Stimulated activated CD8-positive, alpha-beta memory T cell treated with anti-CD3 and anti-CD28 coated beads, Interleukin-4, amount 100 ng/mL, for 1 hour (primary cell): ENCODE results near the gene TMED9.
A peak's percentile ranks its signal among the peaks of the same experiment; 100 is the strongest.
"Not testable (repeated sequence)": the region's sequence is repeated elsewhere in the genome, so short reads cannot be mapped to it uniquely, and the experiment has no call there.

Source experiments
- DNase-seq, 2 donors: peaks; one replicate each; pipeline ENCODE4 v3.0.0-alpha.2; 2020; ENCODE audit warnings: low read depth in 2 of 2, low spot score in 1 of 2

TMED9 gene

DNA sequence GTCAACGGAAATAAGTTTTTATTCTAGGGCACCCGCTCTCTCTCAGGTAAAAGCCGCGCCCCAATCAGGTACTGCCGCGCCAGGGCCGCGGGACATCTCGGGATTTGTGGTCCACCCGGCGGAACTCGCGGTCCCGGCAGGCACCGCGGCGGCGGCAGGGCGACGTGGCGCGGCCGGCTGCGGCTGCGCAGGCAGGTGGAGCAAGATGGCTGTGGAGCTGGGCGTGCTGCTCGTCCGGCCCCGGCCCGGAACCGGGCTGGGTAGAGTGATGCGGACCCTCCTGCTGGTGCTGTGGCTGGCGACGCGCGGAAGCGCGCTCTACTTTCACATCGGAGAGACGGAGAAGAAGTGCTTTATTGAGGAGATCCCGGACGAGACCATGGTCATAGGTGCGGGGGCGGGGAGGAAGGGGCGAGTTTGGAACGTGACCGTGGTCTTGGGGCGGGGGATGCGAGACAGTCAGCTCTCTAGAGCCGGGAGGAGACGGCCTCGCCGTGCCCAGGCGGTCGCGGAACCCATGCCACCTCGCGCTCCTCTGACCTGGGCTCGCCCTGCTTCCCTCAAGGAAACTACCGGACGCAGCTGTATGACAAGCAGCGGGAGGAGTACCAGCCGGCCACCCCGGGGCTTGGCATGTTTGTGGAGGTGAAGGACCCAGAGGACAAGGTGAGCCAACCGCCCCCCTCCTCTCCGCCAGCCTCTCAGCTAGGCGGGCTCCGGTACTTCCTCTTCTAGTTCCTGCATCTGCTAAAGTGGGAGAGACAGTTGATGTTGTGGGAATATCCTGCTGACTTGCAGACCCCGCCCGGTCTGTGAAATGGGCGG, at the start of gene TMED9:
Gene TMED9, plus strand, starts transcription at position 194 of the 825 bp plus-strand sequence. Its CDS starts 12 bp downstream, at position 206.
- DNase-seq = peak; percentile 53 to 74

DNA sequence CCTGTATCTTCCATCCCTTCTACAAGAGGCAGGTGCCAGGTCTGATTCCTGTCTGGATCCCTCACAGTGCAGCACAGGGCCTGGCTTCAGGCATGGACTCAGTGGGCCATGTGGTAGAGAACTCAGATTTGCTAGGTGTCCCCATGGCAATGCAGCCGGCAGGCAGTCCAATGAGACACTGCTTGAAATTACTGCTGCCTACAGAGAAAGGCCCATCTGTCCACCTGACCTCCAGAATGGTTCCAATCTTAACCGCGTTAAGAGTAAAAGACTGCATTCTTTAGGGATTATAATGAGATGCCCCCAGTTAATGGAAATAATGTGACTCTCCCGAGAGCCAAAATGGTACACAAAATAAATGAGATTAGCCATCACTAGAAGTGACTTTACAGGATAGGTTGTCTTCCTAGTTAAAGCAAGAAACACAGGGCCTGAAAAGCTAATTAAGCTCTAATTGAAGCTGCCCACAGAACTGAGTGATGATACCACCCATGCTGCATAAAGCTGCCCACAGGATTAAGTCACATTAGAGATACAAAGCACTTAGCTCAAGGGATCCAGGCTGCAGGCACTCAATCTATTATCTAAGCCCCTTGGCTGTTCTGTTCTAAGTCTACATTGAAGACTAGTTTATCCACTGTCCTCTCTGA, 49.1 kb upstream of the TMED9 start:
- no peak for DNase-seq

DNA sequence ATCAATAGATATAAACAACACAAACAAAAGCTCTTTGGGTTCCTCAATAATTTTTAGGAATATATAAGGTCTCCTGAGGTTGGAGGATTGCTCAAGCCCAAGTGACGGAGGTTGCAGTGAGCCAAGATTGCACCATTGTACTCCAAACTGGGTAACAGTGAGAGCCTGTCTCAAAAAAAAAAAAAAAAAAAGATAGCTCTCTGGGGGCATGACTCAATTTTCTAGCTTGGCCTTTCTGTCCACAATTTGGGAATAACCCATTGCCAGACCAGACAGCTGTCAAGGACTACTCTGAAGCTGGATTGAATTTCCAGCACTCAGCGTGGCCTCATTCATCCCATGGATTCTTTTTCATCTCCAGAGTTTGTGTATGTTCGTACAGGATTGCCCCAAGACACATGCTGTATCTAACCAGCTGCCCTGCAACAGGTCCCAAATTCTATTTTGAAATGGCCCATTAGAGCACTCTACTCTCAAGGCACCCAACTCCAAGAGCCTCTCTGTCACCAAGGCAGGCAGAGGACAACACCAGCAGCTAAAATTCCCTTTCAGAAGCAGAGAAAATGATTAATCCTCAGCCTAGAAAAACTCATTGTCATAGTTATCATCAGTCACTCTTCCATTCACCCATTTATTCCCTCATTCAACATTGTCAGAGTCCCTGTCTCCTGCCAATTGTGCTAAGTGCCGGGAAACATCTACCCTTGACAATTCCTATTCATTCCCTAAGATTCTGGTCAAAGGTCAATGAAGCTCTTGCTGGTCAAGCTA, 46.3 kb upstream of the TMED9 start:
- no peak for DNase-seq

DNA sequence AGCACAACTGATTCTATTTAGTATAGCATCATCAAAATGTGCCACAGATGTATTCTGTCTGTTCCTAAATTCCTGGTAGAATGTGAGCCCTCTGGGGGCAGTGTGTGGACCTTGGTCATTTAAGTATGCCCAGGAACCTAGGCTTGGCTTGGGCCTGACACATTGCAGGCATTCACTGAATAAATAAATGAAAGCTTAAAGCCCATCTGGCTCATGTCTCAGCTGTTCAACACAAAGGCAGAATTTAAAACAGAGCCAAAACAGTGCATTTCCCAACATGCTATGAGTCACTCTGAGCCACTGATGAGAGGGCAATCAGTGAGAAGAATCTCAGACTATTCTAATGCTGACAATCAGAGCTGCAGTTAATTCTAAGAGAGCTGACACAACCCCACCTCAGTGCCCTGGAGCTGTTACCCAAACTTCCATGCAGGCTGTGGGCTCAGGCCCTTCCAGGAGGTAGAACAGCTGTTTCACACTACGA, 45.7 kb upstream of the TMED9 start:
- DNase-seq = no peak

DNA sequence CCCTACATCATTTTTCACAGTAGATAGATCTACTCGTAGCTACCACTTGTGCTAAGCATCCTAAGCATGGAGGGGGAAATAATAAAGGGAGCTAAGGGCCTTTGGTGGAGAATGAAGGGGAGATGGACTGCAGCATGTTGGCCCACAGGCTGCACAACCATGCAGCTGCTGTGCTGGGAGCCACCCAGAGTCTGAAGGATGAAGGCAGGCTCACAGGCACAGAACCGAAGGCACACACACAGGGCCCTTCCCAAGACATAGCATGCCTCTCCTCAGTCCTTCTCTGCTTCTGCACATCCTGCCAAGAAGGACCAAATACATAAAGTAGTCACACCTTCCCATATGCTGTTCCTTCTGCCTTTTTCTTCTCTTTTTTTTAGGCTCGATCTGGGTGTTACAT, 44.3 kb upstream of the TMED9 start:
- DNase-seq = no peak

DNA sequence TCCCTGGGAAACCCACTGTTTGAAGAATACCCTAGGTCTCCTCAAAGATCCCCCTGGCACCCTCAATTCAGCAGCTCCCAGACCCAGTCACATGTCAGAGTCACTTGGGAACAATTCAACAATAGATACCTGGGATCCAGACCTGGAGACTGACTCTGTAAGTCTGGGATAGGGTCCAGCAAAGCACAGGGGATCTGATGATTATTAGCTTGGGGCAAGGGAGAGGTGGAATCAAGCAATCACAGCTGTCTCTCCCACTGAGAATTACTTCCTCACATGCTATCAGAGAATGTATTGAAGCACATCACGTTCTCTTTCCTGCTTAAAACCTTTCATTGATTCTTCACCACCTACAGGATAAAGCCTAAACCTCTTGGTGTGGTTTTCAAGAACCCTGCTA, 43.5 kb upstream of the TMED9 start:
- no peak for DNase-seq

DNA sequence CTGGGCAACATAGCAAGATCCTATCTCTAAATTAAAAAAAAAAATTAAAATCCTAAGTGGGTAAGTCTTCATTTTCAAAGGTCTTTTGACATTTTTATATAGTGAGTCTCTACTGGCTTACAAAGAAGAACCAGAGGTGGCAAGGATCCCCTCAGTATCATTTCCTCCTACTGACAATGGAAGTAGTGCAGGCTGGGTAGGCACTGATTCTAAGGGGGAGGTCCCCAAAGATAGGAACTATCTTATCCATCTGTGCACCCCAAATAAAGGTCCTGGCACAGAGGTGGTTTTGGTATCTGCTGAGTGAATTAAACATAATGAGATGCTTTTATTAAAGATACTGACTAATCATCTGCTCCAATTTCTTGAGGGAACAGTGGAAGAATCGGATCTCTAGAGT, 41.9 kb upstream of the TMED9 start:
- no peak for DNase-seq

DNA sequence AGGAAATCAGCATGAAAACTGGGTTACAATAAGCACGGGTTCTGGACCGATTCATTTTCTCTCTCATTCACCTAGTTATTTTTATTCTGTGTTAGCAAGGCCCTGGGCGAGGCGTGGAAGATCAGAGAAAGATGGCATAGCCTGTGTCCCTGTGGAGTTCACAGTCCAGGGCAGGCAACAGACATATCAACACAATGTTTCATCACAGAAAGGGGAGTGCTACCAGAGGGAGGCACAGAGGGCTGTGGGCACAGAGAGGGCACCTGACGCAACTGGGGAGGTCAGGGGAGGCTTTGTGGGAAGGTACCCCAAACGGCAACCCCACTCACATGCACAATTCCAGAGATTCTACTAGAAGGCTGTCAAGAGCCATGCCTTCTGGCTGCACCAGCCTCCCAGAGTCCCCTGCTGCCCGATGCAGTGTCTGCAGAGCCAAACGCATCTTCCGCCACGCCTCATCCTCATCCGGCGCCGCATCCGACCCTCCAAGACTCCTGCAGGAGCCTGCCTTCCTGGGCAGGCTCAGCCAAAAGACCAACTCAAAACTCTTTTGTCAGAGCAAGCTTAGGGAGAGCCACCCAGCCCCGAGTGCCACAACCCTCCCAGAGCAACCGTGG, 39.1 kb upstream of the TMED9 start:
- no peak for DNase-seq

DNA sequence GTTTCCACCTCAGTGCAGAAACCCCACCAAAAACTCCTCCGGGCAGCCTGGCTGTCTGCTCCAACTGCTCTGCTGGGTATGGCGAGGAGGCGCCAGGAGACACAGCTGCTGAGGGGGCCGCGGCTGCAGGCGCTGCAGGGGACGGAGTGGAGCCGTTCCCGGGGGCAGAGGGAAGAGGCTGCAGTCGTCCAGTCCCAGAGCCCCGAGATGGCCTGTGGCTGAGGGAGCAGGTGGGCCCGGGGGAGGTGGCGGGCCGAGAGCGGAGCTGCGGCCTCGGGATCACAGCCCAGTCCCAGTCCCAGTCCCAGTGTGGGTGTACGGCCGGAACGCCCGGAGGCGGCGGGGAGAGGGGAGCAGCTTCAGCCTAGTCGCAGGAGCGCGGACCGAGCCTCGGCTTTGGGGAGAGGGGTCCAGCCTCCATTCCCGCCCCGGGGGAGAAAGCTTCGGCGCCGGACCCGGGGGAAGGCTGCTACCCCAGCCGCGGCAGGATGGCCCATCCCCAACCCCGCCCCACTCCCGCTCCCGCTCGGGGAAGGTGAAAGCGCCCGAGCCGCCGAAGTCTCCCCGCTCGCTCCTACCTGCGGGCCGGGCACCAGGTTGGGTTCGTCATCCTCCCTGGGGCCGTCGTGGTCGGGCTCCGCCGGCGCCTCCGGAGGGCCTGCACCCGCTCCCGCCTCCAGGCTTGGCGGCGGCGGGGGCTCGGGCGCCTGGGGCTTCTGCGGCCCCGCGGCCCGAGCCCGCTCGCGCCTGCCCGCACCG, 38.2 kb upstream of the TMED9 start:
- DNase-seq = no peak

DNA sequence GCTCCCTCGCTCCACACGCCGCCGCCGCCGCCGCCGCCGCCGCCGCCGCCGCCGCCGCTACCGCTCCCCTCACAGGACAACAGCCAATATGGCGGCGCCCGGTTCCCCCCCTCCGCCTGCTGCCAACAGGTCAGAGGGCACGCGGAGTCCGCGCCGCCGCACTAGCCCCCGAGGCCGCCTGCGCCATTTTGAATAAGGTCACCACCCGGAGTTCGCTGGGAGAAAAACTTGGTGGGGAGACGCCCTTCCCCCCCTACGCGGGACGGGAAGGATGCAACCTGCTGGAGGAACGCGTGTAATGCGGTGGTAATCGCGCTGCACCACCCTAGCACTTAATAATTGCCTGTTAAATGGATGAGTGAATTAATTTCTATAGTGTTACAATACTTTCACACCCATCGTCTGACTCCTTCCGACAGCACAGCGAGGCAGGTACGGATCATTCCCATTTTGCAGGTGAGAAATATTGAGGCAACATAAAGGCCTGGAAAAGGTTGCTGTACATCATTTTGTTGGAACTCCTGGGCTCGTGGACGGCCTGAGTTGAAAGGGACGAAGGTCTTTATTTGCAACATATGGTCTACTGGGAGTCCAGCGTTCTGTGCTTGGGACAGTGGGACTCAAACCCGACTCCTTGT, 37.4 kb upstream of the TMED9 start, which contains the start of gene FAM193B:
Gene FAM193B, minus strand, starts transcription at position 90 of the 638 bp plus-strand sequence. CDS start 105 bp downstream, outside the sequence.
- peak; percentile 89 for DNase-seq

DNA sequence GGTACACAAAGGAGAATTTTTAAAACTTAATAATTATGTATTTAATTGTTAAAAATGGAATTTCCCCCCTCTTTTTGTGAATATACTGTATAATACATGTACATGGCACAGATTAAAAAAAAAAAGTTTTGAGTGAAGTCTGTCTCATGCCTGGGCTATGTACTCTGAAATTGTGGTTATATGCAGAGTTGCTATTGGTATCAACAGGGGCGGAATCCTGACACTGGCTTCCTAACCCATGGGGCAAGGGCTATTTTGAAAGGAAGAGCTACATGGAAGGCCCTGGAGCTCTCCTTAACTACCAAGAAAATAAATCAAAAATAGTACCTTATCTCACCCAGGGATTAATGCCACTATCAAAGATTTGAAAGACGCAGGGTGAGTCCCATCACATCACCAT, 36.8 kb upstream of the TMED9 start:
- no peak for DNase-seq

DNA sequence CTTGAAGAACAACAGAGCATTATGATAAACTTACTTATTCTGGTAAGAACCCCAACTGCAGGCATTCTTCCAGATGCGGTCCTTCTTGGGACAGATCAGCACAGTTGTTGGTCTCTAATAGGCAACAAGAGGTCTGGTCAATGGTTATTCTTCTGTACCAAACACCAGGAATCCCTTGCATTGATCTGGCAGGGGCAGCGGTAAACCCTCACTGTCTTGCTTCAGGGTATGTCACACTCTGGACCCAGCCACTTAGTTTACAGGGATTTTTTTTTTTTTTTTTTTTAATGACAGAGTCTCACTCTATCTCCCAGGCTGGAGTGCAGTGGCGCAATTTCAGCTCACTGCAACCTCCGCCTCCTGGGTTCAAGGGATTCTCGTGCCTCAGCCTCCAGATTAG, 36.3 kb upstream of the TMED9 start:
- DNase-seq = no peak

DNA sequence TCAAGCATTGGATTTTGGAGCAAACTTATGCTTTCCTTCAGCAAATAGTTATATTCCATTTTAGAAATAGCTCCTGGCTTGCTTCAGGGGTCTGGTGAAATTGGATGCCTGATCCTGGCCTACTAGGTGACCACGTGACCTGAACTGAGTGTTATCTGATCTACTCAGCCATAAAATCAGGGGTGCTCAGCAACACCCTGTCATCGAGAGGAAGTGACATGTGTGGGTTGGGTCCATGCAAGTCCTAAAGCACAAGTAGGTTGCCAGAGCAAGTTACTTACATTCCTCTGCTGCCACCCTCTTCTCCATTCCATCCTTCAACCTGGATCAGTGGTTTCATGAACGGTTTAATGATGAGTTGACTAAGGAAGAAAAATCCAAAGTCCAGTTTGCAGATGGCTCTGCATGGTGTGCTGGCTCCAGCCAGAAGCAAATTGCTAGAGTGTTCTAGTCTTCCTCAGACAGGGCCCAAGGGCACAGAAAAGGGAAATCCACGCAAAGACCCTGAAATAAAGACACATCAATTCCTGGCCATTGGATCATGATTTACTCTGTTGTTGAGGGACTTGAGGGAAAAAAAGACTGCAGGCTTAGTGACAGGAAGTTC, 34.9 kb upstream of the TMED9 start:
- no peak for DNase-seq

DNA sequence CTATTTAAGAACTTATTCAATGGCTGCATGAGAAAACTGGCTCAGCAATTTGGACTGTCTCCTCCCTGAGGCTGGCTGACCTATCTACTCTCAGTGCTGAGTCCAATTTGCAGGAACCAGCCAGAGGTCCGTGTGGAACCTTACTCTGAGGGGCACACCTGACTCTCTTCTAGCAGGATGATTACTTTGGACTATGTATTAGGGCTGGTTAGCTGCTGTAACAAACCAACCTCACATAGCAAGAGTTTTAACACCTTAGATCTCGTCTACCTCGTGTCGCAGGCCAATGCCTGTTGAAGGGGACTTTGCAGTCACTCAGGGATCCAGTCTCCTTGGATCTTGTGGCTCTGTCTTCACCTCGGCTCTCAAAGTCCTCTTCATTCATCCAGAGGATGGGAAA, 34.2 kb upstream of the TMED9 start:
- no peak for DNase-seq

DNA sequence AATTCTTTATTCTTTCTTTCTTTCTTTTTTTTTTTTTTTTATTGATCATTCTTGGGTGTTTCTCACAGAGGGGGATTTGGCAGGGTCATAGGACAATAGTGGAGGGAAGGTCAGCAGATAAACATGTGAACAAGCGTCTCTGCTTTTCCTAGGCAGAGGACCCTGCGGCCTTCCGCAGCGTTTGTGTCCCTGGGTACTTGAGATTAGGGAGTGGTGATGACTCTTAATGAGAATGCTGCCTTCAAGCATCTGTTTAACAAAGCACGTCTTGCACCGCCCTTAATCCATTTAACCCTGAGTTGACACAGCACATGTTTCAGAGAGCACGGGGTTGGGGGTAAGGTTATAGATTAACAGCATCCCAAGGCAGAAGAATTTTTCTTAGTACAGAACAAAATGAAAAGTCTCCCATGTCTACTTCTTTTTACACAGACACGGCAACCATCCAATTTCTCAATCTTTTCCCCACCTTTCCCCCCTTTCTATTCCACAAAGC, 32.5 kb upstream of the TMED9 start:
- DNase-seq = not testable (repeated sequence)

DNA sequence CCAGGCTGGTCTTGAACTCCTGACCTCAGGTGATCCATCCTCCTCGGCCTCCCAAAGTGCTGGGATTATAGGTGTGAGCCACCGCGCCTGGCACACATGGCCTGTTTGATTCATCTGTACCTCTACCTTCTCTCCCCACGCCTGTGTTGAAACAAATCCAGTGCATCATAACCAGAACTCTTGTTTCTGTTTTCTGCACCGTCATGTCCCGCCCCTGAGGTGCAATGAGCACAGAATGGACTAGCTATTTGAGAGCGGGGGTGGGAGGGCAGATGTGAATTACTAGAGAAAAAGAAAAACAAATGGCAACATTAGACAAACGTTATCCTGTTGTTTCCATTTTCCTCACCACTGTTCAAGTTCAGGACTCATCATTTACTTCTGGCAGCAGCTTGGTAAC, 27.0 kb upstream of the TMED9 start:
- DNase-seq = no peak

DNA sequence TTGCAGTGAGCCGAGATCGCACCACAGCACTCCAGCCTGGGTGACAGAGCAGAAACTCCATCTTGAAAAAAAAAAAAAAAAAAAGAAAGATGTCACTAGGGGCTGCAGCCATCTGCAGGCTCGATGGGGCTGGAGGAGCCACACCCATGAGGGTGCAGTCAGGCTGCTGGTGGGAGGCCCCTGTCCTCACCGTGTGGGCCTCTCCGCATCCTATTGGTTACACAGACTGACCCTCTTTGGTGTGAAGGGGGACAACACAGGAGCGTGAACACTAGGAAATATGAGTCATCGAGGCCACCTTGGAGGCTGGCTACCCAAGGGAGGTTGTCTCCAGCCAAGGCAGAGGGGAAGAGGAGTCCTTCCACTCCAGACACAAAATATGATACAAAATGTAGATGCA, 23.7 kb upstream of the TMED9 start:
- DNase-seq = no peak

DNA sequence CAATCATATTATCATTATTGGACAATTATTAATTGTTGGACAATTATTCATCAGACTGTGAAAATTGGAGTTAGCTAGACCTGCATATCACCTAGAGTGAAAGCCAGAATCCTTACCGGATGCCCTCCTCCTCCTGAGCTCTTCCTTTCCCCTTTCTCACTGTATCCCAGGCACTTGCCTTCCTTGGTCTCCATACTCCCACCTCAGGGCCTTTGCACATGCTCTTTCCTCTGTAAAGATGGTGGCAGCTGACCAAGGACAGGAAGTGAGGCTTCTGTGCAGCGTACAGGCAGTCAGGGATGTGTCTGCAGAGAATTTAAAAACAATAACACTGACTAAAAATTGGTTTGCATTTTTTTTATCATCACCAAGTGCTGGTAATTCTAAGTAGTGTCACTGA, 22.1 kb upstream of the TMED9 start:
- DNase-seq = no peak

DNA sequence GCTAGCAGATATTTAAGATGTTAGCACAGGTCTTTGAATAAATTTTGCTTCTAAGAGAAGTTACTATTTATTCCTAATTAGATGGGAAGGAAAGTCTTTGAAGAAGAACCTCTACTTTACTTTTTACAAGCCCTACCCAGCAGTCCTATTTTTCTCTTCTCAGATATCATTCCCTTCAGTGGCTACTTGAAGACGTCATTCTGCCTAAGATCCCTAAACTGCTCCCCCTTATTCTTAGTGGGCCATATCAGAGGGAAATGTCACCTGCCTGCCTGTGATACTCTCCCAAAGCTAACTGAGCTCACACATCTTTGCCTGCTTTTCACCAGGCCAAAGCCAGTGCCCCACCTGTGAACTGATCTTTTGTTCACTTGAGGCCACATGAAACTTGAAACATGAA, 16.5 kb upstream of the TMED9 start:
- no peak for DNase-seq
